HEK293 (cell line): ENCODE measurements around the gene UPK3A.

ENCODE experiments used
- CTCF ChIA-PET: fragments of 350-600 bp; formaldehyde crosslinking; extraction: SDS; loops from one replicate; lab custom pipeline; 2021; ENCODE audit warnings: antibody characterized with exemption; lab: Yijun Ruan, JAX
- POLR2A ChIA-PET: fragments of 300-600 bp; formaldehyde crosslinking; extraction: SDS; loops from one replicate; lab custom pipeline; 2020; ENCODE audit warnings: antibody characterized with exemption, inconsistent platforms; lab: Yijun Ruan, JAX
- H3K27ac ChIP-seq: fragments of 200-500 bp; sonication (Bioruptor generic); 2 replicates; pipeline ENCODE4 v1.5.1; 2014; ENCODE audit warnings: low read depth, low read length, control low read depth, inconsistent platforms; ENCODE audit errors: extremely low read depth
- H3K36me3 ChIP-seq, 2 experiments: fragments of 200-500 bp in 1 of 2; sonication (Bioruptor generic) in 1 of 2; 1 replicate in 1 of 2; 2 replicates in 1 of 2; pipeline ENCODE4 v1.5.1; 2014 to 2017; ENCODE audit warnings: inconsistent platforms in 2 of 2, low read length in 2 of 2; ENCODE audit not compliant: control insufficient read depth in 2 of 2, insufficient read depth in 1 of 2
- H3K4me1 ChIP-seq: fragments of 200-500 bp; sonication (Bioruptor generic); 2 replicates; pipeline ENCODE4 v1.5.1; 2014; ENCODE audit warnings: mild to moderate bottlenecking, low read length, inconsistent platforms; ENCODE audit not compliant: control insufficient read depth, insufficient read depth
- H3K4me3 ChIP-seq: 2 replicates; pipeline ENCODE4 v1.5.1; 2011; ENCODE audit warnings: low read depth, mild to moderate bottlenecking, control low read depth, low read length, moderate library complexity
- H3K9me3 ChIP-seq: fragments of 200-500 bp; sonication (Bioruptor generic); 2 replicates; pipeline ENCODE4 v1.5.1; 2014; ENCODE audit warnings: low read depth, low read length, inconsistent platforms; ENCODE audit not compliant: control insufficient read depth, insufficient read depth
- PATZ1 ChIP-seq: fragments of 450-650 bp; formaldehyde crosslinking; IDR thresholded peaks from 2 replicates; pipeline ENCODE4 v1.5.1; 2016; ENCODE audit warnings: missing biosample characterization, missing genetic modification characterization
- PBX3 ChIP-seq: sonication (generic); formaldehyde crosslinking; IDR thresholded peaks from 2 replicates; pipeline ENCODE4 v1.8.1; 2022; ENCODE audit warnings: mild to moderate bottlenecking, moderate library complexity, missing genetic modification reagents
- SP2 ChIP-seq: fragments of 450-650 bp; formaldehyde crosslinking; IDR thresholded peaks from 2 replicates; pipeline ENCODE4 v1.5.1; 2016; ENCODE audit warnings: missing biosample characterization, missing genetic modification characterization
- ZNF132 ChIP-seq: fragments of 450-650 bp; formaldehyde crosslinking; IDR thresholded peaks from 2 replicates; pipeline ENCODE4 v1.5.1; 2017; ENCODE audit warnings: missing biosample characterization, missing genetic modification characterization, borderline replicate concordance
- ZNF140 ChIP-seq: fragments of 450-650 bp; formaldehyde crosslinking; IDR thresholded peaks from 2 replicates; pipeline ENCODE4 v1.5.1; 2016; ENCODE audit warnings: missing biosample characterization, missing genetic modification characterization
- ZNF155 ChIP-seq: fragments of 450-650 bp; formaldehyde crosslinking; IDR thresholded peaks from 2 replicates; pipeline ENCODE4 v1.5.1; 2016; ENCODE audit warnings: missing biosample characterization, missing genetic modification characterization
- ZNF2 ChIP-seq: fragments of 450-650 bp; formaldehyde crosslinking; IDR thresholded peaks from 2 replicates; pipeline ENCODE4 v1.5.1; 2016; ENCODE audit warnings: missing biosample characterization, missing genetic modification characterization
- ZNF211 ChIP-seq: fragments of 450-650 bp; formaldehyde crosslinking; IDR thresholded peaks from 2 replicates; pipeline ENCODE4 v1.5.1; 2016; ENCODE audit warnings: low read depth, missing biosample characterization, missing genetic modification characterization
- ZNF223 ChIP-seq: fragments of 450-650 bp; formaldehyde crosslinking; IDR thresholded peaks from 2 replicates; pipeline ENCODE4 v1.5.1; 2016; ENCODE audit warnings: missing biosample characterization, missing genetic modification characterization
- ZNF280C ChIP-seq: fragments of 450-650 bp; formaldehyde crosslinking; IDR thresholded peaks from 2 replicates; pipeline ENCODE4 v1.5.1; 2016; ENCODE audit warnings: missing biosample characterization, missing genetic modification characterization
- ZNF37A ChIP-seq: fragments of 450-650 bp; IDR thresholded peaks from 2 replicates; pipeline ENCODE4 v1.5.1; 2018; ENCODE audit warnings: missing biosample characterization, missing genetic modification characterization
- ZNF433 ChIP-seq: fragments of 450-650 bp; formaldehyde crosslinking; IDR thresholded peaks from 2 replicates; pipeline ENCODE4 v1.5.1; 2016; ENCODE audit warnings: missing biosample characterization, missing genetic modification characterization, low read depth
- ZNF549 ChIP-seq: fragments of 450-650 bp; IDR thresholded peaks from 2 replicates; pipeline ENCODE4 v1.5.1; 2018; ENCODE audit warnings: missing biosample characterization, missing genetic modification characterization, mild to moderate bottlenecking, inconsistent platforms, moderate library complexity
- ZNF560 ChIP-seq: fragments of 450-650 bp; formaldehyde crosslinking; IDR thresholded peaks from 2 replicates; pipeline ENCODE4 v1.5.1; 2017; ENCODE audit warnings: missing biosample characterization, missing genetic modification characterization, borderline replicate concordance
- ZNF629 ChIP-seq: fragments of 450-650 bp; formaldehyde crosslinking; IDR thresholded peaks from 2 replicates; pipeline ENCODE4 v1.5.1; 2017; ENCODE audit warnings: missing biosample characterization, missing genetic modification characterization
- ZNF701 ChIP-seq: fragments of 450-650 bp; formaldehyde crosslinking; IDR thresholded peaks from 2 replicates; pipeline ENCODE4 v1.5.1; 2016; ENCODE audit warnings: missing biosample characterization, missing genetic modification characterization
- ZNF76 ChIP-seq: fragments of 450-650 bp; formaldehyde crosslinking; IDR thresholded peaks from 2 replicates; pipeline ENCODE4; 2016; ENCODE audit warnings: low read depth, missing biosample characterization, missing genetic modification characterization, borderline replicate concordance
- TF ChIP-seq, protein P1 (sequence below): fragments of 450-650 bp; formaldehyde crosslinking; IDR thresholded peaks from 2 replicates; pipeline ENCODE4 v1.5.1; 2017; ENCODE audit warnings: missing biosample characterization, missing genetic modification characterization
- TF ChIP-seq, protein P2 (sequence below): fragments of 450-650 bp; formaldehyde crosslinking; IDR thresholded peaks from 2 replicates; pipeline ENCODE4 v1.5.1; 2017; ENCODE audit warnings: missing biosample characterization, missing genetic modification characterization
- TF ChIP-seq, protein P3 (sequence below): fragments of 450-650 bp; formaldehyde crosslinking; IDR thresholded peaks from 2 replicates; pipeline ENCODE4 v1.5.1; 2016; ENCODE audit warnings: missing biosample characterization, missing genetic modification characterization
- TF ChIP-seq, protein P4 (sequence below): fragments of 450-650 bp; formaldehyde crosslinking; conservative IDR thresholded peaks from 2 replicates; pipeline ENCODE4 v1.5.1; 2016; ENCODE audit warnings: low read depth, missing biosample characterization, missing genetic modification characterization

Gene UPK3A

GRCh38 chr22:45308391-45308956, 23.7 kb downstream of the UPK3A start (continued):
- TF ChIP-seq ZNF280C (no peak), SP2 (peak; percentile 7; the same call in 1 of the 2 replicates), PBX3 (CRISPR knock-in tag) (no peak), ZNF37A (tag by site-specific recombination) (no peak), ZNF211 (tag by site-specific recombination) (no peak), ZNF549 (tag by site-specific recombination) (no peak), ZNF140 (tag by site-specific recombination) (no peak), ZNF701 (tag by site-specific recombination) (no peak), ZNF155 (tag by site-specific recombination) (no peak), ZNF132 (tag by site-specific recombination) (no peak)
- TF ChIP-seq, protein P1, sequence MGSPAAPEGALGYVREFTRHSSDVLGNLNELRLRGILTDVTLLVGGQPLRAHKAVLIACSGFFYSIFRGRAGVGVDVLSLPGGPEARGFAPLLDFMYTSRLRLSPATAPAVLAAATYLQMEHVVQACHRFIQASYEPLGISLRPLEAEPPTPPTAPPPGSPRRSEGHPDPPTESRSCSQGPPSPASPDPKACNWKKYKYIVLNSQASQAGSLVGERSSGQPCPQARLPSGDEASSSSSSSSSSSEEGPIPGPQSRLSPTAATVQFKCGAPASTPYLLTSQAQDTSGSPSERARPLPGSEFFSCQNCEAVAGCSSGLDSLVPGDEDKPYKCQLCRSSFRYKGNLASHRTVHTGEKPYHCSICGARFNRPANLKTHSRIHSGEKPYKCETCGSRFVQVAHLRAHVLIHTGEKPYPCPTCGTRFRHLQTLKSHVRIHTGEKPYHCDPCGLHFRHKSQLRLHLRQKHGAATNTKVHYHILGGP (tag by site-specific recombination) = no peak
- TF ChIP-seq, protein P2, sequence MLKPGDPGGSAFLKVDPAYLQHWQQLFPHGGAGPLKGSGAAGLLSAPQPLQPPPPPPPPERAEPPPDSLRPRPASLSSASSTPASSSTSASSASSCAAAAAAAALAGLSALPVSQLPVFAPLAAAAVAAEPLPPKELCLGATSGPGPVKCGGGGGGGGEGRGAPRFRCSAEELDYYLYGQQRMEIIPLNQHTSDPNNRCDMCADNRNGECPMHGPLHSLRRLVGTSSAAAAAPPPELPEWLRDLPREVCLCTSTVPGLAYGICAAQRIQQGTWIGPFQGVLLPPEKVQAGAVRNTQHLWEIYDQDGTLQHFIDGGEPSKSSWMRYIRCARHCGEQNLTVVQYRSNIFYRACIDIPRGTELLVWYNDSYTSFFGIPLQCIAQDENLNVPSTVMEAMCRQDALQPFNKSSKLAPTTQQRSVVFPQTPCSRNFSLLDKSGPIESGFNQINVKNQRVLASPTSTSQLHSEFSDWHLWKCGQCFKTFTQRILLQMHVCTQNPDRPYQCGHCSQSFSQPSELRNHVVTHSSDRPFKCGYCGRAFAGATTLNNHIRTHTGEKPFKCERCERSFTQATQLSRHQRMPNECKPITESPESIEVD (tag by site-specific recombination) = no peak

- H3K36me3 ChIP-seq = peaks cover 0 to 8% of the 10 kb centered on the region in 2 experiments; a peak in 2 of 3 replicates
- H3K4me3 ChIP-seq = peak overlapping the region; percentile 47
- H3K27ac ChIP-seq = peak overlapping the region; percentile 71
- no peaks in the 10 kb centered on the region for H3K9me3 ChIP-seq
- CTCF ChIA-PET = interaction anchor here (0.6 to 0.8 kb wide), 2 partner anchors 245 to 833 kb away, joined by 3 read pairs; no protein-coding TSS in a partner anchor
- TF ChIP-seq ZNF560 (tag by site-specific recombination) = no peak
- no peak for TF ChIP-seq PATZ1
- TF ChIP-seq ZNF433 (tag by site-specific recombination) = no peak
- TF ChIP-seq, protein P3, sequence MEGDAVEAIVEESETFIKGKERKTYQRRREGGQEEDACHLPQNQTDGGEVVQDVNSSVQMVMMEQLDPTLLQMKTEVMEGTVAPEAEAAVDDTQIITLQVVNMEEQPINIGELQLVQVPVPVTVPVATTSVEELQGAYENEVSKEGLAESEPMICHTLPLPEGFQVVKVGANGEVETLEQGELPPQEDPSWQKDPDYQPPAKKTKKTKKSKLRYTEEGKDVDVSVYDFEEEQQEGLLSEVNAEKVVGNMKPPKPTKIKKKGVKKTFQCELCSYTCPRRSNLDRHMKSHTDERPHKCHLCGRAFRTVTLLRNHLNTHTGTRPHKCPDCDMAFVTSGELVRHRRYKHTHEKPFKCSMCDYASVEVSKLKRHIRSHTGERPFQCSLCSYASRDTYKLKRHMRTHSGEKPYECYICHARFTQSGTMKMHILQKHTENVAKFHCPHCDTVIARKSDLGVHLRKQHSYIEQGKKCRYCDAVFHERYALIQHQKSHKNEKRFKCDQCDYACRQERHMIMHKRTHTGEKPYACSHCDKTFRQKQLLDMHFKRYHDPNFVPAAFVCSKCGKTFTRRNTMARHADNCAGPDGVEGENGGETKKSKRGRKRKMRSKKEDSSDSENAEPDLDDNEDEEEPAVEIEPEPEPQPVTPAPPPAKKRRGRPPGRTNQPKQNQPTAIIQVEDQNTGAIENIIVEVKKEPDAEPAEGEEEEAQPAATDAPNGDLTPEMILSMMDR = no peak
- peak; percentile 11; the same call in 1 of the 2 replicates for TF ChIP-seq ZNF76
- TF ChIP-seq, protein P4, sequence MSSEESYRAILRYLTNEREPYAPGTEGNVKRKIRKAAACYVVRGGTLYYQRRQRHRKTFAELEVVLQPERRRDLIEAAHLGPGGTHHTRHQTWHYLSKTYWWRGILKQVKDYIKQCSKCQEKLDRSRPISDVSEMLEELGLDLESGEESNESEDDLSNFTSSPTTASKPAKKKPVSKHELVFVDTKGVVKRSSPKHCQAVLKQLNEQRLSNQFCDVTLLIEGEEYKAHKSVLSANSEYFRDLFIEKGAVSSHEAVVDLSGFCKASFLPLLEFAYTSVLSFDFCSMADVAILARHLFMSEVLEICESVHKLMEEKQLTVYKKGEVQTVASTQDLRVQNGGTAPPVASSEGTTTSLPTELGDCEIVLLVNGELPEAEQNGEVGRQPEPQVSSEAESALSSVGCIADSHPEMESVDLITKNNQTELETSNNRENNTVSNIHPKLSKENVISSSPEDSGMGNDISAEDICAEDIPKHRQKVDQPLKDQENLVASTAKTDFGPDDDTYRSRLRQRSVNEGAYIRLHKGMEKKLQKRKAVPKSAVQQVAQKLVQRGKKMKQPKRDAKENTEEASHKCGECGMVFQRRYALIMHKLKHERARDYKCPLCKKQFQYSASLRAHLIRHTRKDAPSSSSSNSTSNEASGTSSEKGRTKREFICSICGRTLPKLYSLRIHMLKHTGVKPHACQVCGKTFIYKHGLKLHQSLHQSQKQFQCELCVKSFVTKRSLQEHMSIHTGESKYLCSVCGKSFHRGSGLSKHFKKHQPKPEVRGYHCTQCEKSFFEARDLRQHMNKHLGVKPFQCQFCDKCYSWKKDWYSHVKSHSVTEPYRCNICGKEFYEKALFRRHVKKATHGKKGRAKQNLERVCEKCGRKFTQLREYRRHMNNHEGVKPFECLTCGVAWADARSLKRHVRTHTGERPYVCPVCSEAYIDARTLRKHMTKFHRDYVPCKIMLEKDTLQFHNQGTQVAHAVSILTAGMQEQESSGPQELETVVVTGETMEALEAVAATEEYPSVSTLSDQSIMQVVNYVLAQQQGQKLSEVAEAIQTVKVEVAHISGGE = peak; percentile 56
- 0 out of 2 replicates have a peak, but pooled peaks have one; percentile 27 for TF ChIP-seq ZNF2 (tag by site-specific recombination)
- no peak for TF ChIP-seq ZNF223 (tag by site-specific recombination)
- TF ChIP-seq ZNF629 = 0 out of 2 replicates have a peak, but pooled peaks have one; percentile 9
- POLR2A ChIA-PET = no interaction called here
- H3K4me1 ChIP-seq = peaks cover 14% of the 10 kb centered on the region
Observed at GRCh38 chr22:45308957-45309421, 24.2 kb downstream of the UPK3A start.
